ENCODE measurements around the gene SP2. TPM values are rescaled to one million over a fixed set of nuclear protein-coding genes. Genes with fewer than 3 reads are reported as not detected.
"Not testable (repeated sequence)": the region's sequence is repeated elsewhere in the genome, so short reads cannot be mapped to it uniquely, and the experiment has no call there.

The SP2 gene
- total RNA-seq, 4 donors from 2014 or later = 4.0 to 9.9 (median 9.2) TPM

DNA sequence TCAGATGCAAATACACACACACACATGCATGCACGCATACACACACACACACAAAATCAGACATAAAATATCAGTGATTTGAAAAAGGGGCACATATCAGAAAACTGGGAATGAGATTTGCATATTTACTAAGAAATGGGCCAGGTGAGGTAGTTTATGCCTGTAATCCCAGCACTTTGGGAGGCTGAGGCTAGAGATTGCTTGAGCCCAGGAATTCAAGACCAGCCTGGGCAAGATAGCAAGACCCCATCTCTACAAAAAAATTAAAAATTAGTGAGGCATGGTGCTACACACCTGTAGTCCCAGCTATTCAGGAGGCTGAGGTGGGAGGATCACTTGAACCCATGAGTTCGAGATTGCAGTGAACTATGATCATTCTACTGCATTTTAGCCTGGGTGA is 23.0 kb downstream of the SP2 start:
- WGBS, 2 donors = 92 to 97% methylated on average over 2 of the region's 2 CpGs
- H3K27me3 ChIP-seq = no peaks in the 10 kb centered on the region
- H3K27ac ChIP-seq = no peak overlapping the region
- no peak for DNase-seq
- no peak for TF ChIP-seq POLR2A (IDR thresholded peaks at IDR 0.05)
- TF ChIP-seq, protein P1, sequence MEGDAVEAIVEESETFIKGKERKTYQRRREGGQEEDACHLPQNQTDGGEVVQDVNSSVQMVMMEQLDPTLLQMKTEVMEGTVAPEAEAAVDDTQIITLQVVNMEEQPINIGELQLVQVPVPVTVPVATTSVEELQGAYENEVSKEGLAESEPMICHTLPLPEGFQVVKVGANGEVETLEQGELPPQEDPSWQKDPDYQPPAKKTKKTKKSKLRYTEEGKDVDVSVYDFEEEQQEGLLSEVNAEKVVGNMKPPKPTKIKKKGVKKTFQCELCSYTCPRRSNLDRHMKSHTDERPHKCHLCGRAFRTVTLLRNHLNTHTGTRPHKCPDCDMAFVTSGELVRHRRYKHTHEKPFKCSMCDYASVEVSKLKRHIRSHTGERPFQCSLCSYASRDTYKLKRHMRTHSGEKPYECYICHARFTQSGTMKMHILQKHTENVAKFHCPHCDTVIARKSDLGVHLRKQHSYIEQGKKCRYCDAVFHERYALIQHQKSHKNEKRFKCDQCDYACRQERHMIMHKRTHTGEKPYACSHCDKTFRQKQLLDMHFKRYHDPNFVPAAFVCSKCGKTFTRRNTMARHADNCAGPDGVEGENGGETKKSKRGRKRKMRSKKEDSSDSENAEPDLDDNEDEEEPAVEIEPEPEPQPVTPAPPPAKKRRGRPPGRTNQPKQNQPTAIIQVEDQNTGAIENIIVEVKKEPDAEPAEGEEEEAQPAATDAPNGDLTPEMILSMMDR (IDR thresholded peaks at IDR 0.05) = no peak
- peaks cover 0 to 38% (median 5%) of the 10 kb centered on the region in 3 donors for H3K4me1 ChIP-seq
- intact Hi-C loops (cut with DNase I) = no loop called here
- H3K36me3 ChIP-seq = peaks cover 7 to 55% (median 8%) of the 10 kb centered on the region in 3 donors
- no peak overlapping the region for H3K4me3 ChIP-seq
- H3K9me3 ChIP-seq = no peaks in the 10 kb centered on the region

DNA sequence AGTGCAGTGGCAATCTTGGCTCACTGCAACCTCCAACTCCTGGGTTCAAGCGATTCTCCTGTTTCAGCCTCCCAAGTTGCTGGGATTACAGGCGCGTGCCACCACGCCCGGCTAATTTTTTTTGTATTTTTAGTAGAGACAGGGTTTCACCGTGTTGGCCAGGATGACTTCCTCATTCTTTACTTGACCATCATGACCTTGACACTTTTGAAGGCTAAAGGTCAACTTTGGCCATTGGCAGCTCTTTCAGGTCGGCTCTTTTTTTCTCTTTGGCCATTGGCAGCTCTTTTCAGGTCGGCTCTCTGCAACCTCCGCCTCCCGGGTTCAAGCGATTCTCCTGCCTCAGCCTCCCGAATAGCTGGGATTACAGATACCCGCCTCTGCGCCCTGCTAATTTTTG is 23.9 kb downstream of the SP2 start:
- H3K9me3 ChIP-seq; intact Hi-C loops (cut with DNase I); H3K4me3 ChIP-seq; H3K27me3 ChIP-seq; DNase-seq; H3K27ac ChIP-seq: not testable (repeated sequence)
- 94 to 96% methylated on average over 11 to 14 of the region's 14 CpGs for WGBS, 2 donors
- Histone ChIP-seq H3K4me1 (peaks cover 0 to 29% (median 5%) of the 10 kb centered on the region in 3 donors), H3K36me3 (peaks cover 10 to 64% (median 10%) of the 10 kb centered on the region in 3 donors)

GRCh38 chr17:47924785-47925677 is 29.0 kb downstream of the SP2 start:
- intact Hi-C loops (cut with DNase I) = no loop called here
- no peak overlapping the region for H3K27ac ChIP-seq
- H3K4me1 ChIP-seq = no peaks in the 10 kb centered on the region
- DNase-seq = no peak
- peaks cover 9 to 86% (median 22%) of the 10 kb centered on the region in 3 donors for H3K36me3 ChIP-seq
- TF ChIP-seq POLR2A (IDR thresholded peaks at IDR 0.05) = no peak
- TF ChIP-seq, protein P1 (IDR thresholded peaks at IDR 0.05) = no peak
- H3K9me3 ChIP-seq = no peaks in the 10 kb centered on the region
- H3K4me3 ChIP-seq = no peak overlapping the region
- 81 to 87% methylated on average over 14 to 21 of the region's 23 CpGs for WGBS, 2 donors
- H3K27me3 ChIP-seq = no peaks in the 10 kb centered on the region

- 74 to 97% methylated on average over 2 to 3 of the region's 3 CpGs for WGBS, 2 donors
These were observed 29.6 kb downstream of the SP2 start for GRCh38 chr17:47925678-47925988.

GRCh38 chr17:47927821-47928400 is 31.9 kb downstream of the SP2 start:
- intact Hi-C loops (cut with DNase I) = no loop called here
- no peaks in the 10 kb centered on the region for H3K4me1 ChIP-seq
- H3K4me3 ChIP-seq = no peak overlapping the region
- DNase-seq = no peak
- WGBS, 2 donors = 89 to 93% methylated on average over 14 of the region's 20 CpGs
- no peaks in the 10 kb centered on the region for H3K27me3 ChIP-seq
- H3K27ac ChIP-seq = no peak overlapping the region
- H3K9me3 ChIP-seq = no peaks in the 10 kb centered on the region
- H3K36me3 ChIP-seq = peaks cover 9 to 78% (median 21%) of the 10 kb centered on the region in 3 donors
- TF ChIP-seq, protein P1 (IDR thresholded peaks at IDR 0.05) = no peak
- no peak for TF ChIP-seq POLR2A (IDR thresholded peaks at IDR 0.05)

More at GRCh38 chr17:47925678-47925988, 29.6 kb downstream of the SP2 start:
- Histone ChIP-seq H3K27ac (no peak overlapping the region), H3K9me3 (no peaks in the 10 kb centered on the region), H3K4me3 (no peak overlapping the region), H3K36me3 (peaks cover 9 to 92% (median 22%) of the 10 kb centered on the region in 3 donors), H3K27me3 (no peaks in the 10 kb centered on the region), H3K4me1 (no peaks in the 10 kb centered on the region)
- no peak for TF ChIP-seq POLR2A (IDR thresholded peaks at IDR 0.05)
- intact Hi-C loops (cut with DNase I) = no loop called here
- no peak for DNase-seq

- TF ChIP-seq, protein P1 (IDR thresholded peaks at IDR 0.05) = no peak
- intact Hi-C loops (cut with DNase I) = no loop called here
- Histone ChIP-seq H3K4me1 (no peaks in the 10 kb centered on the region), H3K9me3 (no peaks in the 10 kb centered on the region), H3K36me3 (peaks cover 9 to 73% (median 16%) of the 10 kb centered on the region in 3 donors), H3K27ac (no peak overlapping the region), H3K27me3 (no peaks in the 10 kb centered on the region), H3K4me3 (no peak overlapping the region)
- 64 to 74% methylated on average over 2 of the region's 2 CpGs for WGBS, 2 donors
- no peak for DNase-seq
These were observed 32.4 kb downstream of the SP2 start for GRCh38 chr17:47928415-47928814.

All from esophagus squamous epithelium (tissue), 5 donors.